GM19351 (cell line): ENCODE measurements around the gene DOK6.

Source experiments
- ATAC-seq: cut with Tn5 transposase; IDR thresholded peaks from one replicate; pipeline ENCODE4 v1.9.1; 2021; ENCODE audit warnings: mild to moderate bottlenecking, moderate library complexity; ENCODE audit not compliant: unreplicated experiment

Gene DOK6

GRCh38 chr18:69537183-69537582, 136.5 kb downstream of the DOK6 start:
- no peak for ATAC-seq

DNA sequence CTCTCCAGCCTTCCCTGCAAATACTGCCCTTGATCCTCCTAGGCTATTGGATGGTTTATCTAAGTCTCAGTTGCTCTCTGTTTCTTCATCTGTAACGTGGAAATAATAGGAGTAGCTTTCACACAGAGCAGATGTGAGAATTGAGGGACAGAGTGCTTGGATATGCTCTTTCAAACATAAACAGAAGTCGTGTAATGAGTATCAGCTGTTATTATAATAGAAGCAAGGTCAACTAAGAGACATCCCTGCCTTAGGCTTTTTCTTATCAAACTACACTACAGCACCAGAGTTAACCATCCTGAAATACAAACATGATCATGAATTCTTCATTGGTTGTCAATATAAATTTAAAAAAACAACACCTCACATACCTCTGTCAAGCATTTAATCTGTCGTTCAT, 138.2 kb downstream of the DOK6 start:
- no peak for ATAC-seq

DNA sequence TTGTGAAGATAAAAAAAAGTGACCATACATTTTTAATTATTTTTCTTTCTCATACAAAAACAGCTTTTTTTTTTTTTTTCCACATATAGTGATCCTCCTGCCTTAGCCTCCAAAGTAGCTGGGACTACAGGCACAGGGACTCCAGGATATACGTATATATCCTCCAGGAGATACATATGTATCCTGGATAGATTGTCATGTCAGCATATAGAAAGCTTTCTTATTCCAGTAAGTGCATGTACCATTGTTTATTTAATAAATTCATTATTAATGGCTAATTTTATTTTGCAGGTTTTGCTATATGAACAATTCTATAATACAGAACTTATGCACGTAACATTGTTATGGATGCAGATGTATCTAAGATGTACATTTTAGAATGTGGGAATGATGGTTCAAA, 138.7 kb downstream of the DOK6 start:
- no peak for ATAC-seq

DNA sequence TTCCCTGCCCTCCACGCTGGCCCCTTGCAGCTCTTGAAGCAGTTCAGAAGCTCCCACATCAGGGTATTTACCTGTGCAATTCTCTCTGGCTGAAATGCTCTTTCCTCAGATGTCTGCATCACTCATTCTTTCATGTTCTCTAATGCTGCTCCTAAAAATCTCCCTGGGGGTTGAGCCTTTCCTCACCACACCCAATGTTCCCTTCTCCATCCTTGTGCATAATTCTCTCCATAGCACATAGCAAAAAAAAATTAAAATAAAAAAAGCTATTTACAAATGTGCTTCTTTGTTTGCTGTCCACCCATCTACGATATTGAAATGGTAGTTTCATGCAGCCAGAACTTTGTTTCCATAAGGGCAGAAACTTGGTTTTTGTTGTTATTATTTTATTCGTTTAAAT, 155.5 kb downstream of the DOK6 start:
- ATAC-seq = no peak

GRCh38 chr18:69557282-69557681, 156.6 kb downstream of the DOK6 start:
- no peak for ATAC-seq

DNA sequence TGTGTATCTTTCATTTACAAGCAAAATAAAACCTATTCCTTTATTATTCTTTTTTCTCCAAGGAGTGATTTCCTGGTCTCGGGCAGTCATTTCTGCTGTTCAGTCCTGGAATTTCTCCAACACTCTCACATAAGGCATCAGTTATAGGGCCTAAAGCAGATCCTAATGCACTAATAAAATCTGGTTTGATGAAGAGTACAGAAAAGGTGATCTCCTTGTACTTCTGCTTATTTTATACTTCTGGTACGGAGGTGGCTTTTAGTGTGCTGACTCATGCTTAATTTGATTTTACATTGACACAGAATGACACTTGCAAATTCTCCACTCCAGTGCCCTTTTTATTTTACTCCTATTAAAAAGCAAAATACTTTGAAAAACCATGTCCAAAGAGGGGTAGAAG, 157.4 kb downstream of the DOK6 start:
- no peak for ATAC-seq

GRCh38 chr18:69559604-69560003, 158.9 kb downstream of the DOK6 start:
- ATAC-seq = no peak

DNA sequence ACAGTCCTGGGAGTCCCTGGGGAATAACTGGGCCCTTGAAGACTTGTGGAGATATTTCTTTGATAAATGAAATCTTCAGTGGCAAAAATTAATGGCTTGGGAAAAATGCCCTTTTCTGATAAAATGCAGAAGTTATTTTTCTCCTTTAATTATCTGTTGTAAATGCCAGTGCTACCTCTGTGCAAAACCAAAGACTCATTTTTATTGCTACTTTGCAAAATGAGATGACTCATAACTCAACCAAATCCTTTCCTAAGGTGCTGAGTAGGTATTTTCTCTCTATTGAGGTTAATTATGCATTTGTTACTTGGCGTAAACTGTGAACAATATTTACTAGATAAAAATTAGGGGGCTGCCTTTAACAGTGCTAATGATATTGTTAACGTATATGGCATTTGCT, 163.9 kb downstream of the DOK6 start:
- no peak for ATAC-seq

DNA sequence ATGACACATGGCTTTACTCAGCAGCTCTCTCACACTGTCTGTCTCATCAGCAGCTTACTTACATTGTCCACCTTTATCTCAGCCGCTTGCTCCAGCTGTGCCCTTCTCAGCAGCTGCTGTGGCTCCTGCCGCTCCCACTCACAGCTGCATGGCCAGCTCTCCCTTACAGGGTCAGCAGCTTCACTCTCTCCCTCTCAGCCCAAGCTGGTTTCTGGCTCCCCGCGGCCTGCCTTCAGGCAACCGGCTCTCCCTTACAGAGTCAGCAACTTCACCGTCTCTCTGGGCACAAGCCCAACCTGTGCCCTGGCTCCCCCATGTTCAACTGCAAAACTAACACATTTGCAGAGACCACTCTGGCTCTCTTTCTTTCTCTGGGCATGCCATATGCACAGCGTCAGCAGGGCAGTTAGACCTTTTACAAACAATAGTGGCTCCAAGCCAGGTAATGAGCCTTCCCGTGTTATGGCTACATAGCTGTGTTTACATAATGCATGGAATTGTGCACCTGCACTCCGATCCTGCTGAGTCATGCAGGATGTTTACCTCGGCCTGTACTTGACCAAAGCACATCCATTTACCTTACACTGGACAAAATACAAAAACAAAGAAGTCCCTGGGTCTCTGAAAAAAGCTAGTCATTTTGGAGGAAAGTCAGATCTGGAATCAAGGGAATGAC, 167.3 kb downstream of the DOK6 start:
- no peak for ATAC-seq

DNA sequence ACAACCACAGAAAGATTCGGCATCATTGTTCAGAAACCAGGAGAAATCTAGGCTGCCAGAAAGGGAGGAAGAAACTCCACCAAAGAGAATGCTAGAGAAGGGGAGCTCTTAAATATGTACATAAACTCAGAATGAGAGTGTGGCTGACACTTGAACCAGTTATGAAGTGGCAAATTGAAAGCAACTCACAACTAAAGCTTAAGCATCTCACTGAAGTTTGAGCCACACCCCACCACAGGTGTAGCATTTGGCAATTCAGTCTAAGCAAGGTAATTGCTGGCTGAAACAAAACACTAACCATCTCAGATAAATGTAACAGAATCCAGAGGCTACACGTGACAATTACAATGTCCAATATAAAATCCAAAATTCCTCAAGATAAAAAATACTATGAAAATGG, 168.4 kb downstream of the DOK6 start:
- no peak for ATAC-seq

GRCh38 chr18:69574401-69574800, 173.7 kb downstream of the DOK6 start:
- ATAC-seq = no peak

- peak; percentile 90 for ATAC-seq
Observed at GRCh38 chr18:69580107-69580506, 179.4 kb downstream of the DOK6 start.

GRCh38 chr18:69584429-69584828, 183.7 kb downstream of the DOK6 start:
- no peak for ATAC-seq

DNA sequence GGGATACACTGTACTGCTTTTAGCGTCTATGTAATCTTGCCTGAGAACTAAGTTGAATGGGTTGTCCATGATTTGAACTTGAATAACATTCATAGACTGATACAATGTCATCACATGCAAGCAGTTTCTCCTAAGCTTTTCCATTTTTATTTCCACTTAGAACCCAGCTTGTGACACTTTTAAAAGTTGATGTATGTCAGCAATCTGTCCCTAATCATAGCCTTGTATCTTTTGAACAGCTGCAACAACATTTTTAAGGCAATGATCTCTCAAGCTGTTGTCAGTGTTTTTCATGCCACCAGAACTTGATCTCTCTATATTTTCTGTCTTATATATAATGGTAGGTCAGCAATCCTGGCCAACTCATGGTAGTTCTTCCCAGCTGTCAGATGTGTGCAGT, 185.0 kb downstream of the DOK6 start:
- no peak for ATAC-seq

DNA sequence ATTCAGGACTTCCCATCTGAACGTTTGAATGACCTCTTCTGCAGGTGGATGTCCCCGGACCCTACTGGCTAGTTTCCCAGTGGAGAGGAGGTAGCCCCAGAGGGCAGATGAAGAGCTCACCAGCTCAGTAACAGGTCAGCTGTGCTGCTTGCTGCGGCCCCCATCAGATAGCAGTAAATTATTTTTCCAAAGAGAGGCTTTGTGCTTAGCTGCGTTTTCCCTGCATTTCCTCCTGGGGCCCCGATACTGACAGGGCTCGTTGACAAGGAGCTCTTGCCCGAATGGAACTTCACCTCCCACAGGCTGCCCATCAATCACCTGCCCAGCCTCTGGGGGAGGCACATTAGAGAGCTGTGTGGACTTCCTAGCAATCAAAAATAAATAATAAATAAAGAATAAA, 185.8 kb downstream of the DOK6 start:
- ATAC-seq = no peak

- ATAC-seq = no peak
Observed at GRCh38 chr18:69588301-69588700, 187.6 kb downstream of the DOK6 start.

DNA sequence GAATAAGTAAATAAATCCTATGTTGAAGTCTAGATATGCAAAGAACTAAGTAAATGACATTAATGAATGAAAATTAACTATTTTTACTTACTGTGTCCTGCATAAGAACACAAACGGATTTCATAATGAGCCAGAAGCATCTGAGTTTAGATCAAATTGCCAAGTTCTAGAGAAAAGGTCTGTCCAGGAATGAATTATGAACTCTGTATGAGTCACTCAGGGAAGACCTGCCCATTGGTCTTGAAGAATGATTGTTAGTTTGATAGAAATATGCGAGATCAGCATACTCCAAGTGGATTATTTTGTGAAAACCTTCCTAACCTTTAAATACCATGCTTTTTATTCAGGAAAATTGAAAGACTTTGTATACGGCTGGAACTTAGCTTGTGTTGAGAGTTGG, 189.5 kb downstream of the DOK6 start:
- ATAC-seq = no peak

DNA sequence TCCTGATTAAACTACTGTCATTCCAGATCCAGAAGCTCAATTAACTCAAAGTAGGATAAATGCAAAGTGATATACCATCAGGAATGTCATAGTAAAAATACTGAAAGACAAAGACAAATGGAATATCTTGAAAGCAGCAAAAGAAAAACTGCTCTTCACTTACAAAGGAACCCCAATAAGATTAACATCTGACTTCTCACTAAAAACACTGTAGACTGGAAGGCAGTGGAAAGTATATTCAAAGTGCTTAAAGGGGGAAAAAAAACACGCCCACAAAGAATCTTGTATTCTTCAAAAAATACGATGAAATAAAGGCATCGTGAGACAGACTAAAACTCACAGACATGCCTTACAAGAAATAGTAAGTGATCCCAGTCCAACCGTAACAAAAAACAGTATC, 195.7 kb downstream of the DOK6 start:
- ATAC-seq = no peak

- ATAC-seq = no peak
Observed at GRCh38 chr18:69597561-69597960, 196.9 kb downstream of the DOK6 start.

DNA sequence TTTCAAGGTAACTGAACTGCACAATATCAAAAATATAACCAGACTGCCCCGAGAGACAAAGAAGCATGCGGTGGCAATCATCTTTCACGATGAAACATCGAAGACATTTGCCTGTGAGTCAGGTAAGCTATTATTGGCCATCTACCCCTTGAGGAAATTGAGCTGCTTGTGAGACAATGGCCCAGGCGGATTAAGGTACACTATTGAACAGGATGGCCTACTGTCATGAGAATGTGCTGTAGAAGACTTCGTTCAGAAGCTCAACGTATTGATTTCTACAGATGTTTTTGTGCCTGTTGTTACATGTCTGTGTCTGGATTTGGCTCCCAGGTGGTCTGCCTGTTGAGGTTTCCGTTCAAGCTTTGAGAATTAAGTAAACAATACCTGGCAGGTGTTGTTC, 198.7 kb downstream of the DOK6 start:
- no peak for ATAC-seq

DNA sequence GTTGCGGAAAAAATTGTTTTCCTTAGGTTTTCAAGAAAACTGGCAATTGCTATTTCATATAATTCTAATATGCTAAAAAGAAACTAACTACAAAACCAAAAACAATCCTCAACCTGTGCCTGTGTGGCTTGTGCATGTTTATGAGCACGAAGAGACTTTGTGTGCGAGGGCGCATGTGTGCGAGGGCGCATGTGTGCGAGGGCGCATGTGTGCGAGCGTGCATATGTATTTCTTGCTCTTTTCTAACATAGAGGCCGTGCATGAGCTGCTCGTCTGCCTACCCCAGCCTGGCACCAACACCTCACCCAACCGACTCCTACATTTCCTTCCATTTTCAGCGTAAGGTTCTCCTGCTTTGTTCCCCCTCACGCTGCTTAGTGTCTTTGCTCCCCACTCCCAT, 211.6 kb downstream of the DOK6 start:
- ATAC-seq = no peak

DNA sequence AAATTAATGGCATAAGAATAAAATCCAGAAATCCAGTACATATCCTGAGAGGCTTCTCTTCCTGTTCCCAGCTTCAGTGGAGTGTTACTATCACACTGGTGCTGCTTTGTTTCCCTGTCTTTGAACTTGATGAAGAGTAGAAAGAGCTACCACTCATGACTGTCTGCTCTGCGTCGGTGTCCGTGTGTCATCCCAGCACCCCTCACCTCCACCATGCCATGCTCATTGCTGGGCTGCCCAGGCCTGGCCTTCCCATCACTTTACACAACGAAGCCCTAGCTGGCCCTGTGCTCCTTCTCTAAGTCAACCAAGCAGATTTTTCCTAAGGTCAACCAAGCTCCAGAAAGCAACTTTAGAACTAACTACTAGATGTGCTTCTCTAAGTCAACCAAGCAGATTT, 215.4 kb downstream of the DOK6 start:
- no peak for ATAC-seq

DNA sequence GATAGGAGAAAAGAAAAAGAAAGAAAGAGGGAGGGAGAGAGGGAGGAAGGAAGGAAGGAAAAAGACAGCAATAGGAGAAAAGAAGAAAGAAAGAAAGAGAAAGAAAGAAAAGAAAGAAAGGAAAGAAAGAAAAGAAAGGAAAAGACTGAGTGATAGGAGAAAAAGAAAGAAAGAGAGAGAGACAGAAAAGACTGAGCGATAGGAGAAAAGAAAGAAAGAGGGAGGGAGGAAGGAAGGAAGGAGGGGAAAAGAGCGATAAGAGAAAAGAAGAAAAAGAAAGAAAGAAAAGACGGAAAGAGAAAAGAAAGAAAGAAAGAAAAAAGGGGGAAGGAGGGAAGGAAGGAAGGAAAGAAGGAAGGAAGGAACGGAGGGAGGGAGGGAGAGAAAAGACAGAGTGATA, 216.7 kb downstream of the DOK6 start:
- ATAC-seq = no peak
